Right hindlimb (tissue), 1 donor: ENCODE measurements around the gene ZNF366.
A peak's percentile ranks its signal among the peaks of the same experiment; 100 is the strongest.

Experiments used
- DNase-seq: peaks from one replicate; pipeline ENCODE4 v3.0.0-alpha.2; 2018

ZNF366 gene

DNA sequence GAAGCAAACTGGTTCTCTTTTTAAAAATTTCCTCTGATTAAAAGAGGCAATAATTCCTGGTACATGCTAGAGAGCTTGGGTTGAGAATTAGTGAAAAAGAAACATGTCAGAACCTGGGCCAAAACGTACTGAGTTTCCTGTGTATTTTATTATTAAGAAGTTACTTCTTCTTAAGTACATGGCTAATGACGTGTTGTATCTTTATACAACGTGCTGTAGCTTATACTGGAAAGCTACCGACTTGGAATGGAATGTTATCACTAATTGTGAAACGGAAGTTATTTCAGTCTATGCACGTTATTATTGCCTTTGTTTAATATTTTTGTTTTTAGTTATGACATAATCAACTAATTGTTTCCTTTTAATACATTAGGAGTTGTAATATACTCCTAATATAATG is 43.1 kb downstream of the ZNF366 start:
- no peak for DNase-seq

- DNase-seq = no peak
These were observed 43.7 kb downstream of the ZNF366 start for GRCh38 chr5:72463449-72464052.

DNA sequence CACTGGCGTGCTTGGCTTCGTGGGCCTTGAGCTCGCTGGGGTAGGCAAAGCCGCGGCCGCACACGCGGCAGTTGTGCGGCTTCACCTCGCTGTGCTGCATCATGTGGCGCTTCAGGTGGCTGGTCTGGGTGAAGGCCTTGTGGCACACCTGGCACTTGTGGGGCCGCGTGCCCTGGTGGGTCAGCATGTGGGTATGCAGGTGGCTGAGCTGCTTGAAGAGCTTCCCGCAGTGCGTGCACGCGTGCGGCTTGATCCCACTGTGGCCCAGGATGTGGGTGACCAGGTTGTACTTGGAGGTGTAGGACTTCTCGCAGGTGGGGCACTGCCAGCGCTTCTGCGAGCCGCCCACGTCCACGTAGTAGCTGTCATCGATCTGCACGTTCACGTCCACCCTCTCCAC is 46.8 kb downstream of the ZNF366 start:
- DNase-seq = no peak

DNA sequence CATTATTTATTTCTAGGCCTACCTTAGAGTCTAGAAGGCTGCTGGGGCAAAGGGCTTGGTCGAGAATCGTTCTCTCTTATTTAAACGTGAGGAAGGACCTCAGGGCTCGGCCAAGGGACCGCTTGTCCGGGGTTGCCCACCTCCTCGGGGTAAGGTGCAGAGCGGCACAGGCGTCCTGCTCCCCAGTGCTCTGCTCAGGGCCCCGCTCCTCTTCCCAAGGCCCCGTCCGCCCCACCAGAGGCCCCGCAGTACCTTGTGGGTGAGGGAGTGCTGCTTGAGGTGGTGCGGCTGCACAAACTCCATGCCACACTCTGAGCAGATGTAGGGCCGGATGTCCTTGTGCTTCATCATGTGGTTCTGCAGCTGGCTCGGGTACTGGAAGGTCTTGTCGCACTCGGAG is 47.3 kb downstream of the ZNF366 start:
- DNase-seq = no peak

- DNase-seq = no peak
These were observed 48.0 kb downstream of the ZNF366 start for GRCh38 chr5:72459089-72459661.

DNA sequence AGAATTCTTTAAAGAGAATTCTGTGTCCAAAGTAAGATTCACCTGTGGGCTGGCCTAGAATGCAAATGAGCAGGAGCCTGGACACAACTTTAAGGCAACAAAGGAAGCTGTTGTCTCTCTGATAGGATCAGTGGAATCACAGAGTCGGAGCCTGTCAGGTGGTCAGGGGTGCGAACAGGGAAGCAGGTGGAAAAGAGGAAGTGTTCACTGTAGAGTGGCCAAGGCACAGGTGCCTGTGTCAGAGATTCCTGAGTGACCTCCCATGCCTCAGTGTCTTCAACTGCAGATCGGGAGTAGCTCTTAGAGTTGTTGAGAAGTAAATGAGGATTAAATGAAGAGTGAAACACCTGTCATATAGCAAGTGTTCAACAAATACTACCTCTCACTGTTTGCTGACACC is 48.8 kb downstream of the ZNF366 start:
- DNase-seq = no peak

DNA sequence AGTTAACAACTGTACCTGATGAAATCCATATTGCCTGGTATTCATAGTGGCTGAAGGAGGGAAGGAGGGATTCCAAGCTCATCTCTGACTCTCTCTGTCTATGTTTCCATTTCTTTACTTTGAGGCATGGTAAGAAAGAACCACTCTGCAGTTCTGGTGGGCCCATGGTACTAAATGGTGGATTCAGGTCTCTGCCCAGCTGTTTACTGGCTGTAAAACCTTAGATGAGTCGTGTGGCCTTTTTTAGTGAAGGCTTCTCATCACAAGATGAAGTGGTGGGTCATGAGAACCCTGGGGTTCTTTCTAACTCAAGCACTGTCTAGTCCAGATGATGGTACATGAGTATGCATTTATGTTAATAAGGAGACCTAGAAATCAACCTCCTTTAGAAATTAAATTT is 49.7 kb downstream of the ZNF366 start:
- DNase-seq = no peak

- no peak for DNase-seq
These were observed 50.7 kb downstream of the ZNF366 start for GRCh38 chr5:72456391-72457074.

GRCh38 chr5:72455476-72455875 is 51.7 kb downstream of the ZNF366 start:
- no peak for DNase-seq

DNA sequence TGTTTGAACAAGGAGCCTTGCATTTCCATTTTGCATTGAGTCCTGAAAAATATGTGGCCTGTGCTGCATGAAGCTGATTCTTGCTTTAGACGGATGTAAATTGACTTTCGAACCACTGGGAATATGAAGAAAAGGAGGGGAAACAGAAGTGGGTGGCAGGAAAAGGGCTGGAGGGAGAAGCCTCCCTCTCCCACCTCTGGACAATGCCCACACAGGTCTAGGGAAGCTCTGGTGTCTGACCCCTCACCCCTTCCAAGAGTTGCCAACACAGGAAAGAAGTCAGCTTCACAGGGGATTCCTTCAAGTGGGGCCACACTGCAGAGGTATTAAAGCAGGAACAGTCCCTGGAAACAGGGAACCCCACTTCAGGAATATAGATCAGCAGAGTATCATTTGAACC is 52.2 kb downstream of the ZNF366 start:
- DNase-seq = no peak

- DNase-seq = peak; percentile 62
These were observed 53.9 kb downstream of the ZNF366 start for GRCh38 chr5:72453246-72453775.

DNA sequence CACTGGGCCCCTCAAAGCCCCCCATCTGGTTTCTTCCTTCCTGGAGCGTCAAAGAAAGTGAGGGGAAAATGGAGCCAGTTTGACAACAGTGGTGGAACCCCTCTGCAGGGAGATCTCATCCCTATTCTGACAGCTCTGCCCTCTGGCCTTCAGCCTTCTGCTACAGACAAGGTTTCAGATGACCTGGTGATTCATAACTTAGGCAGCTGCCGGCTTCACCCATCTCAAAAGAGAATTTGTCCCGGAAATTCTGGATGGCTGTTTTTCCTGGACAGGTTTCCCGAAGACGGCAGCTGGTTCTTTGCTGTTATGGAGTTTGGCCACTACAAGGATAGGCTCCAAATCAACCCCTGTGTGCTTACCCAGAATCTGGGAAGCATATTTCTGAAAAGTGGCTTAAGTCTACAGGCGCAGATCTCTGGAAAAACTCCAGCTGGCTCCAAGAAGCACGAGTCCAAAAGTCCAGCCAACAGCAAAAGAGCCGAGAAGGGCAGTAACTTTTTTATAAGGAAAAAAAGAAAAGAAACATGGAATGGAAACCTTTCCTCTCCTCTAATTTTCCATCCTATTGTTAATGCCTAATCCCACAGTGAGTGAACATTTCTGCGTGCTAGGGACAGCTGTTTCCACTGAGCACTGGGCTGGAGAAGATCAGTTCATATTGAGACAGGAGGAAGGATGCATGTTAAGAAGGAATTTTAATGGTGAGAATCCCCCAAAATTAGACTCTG is 54.5 kb downstream of the ZNF366 start:
- DNase-seq = peak; percentile 94

DNA sequence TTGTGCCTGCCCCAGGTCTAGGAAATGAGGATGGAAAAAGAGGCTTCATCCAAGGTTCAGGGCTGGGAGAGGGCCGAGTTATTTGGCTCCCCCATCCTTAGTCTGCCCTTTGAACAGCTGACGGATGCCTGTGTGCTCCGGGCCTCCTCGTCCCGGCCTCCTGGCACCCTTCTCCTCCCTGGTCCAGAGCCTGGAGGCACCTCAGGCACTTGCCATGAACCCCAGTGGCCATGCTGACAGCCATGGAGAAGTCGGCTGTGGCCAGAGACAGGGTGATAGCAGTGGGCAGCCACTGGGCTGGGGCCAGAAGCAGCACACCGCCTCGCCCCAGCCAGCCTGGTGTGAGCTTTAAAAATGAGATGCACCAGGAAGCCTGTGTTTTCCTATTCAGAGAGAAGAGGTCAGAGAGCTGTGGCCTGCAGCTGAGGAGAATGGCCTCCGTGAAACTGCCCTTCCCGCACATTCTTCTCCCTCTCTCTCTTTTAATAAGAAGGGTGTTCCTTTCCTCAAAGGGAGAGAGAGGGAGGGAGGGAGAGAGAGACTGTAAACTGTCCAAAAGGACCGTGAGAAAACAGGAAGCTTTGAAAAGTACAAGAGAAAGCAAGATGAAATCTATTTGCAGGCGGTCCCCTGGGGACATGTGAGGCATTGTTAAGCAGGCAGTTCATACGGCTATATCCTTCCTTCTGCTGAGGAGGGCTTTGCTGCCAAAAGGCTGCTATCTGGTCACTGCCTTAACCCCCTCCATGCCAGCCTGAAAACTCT is 55.3 kb downstream of the ZNF366 start:
- DNase-seq = peak; percentile 93

- DNase-seq = no peak
These were observed 58.8 kb downstream of the ZNF366 start for GRCh38 chr5:72448368-72448767.

DNA sequence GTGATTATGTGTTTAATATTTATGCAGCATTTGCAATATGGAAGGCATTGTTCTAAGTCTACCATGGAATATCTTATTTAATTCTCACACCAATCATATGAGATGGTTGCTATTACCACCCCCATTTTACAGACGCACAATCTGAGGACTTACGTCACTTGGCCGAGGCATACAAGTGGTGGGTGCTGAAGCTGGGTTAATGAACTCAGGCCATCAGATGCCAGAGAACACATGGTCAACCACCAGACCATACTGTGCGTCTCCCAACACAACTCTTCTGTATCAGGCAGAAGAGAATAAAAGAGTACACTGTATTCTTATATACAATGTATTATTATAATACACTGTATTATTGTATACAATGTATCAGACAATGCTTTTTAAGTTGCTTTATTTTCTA is 59.5 kb downstream of the ZNF366 start:
- DNase-seq = no peak

GRCh38 chr5:72445969-72446368 is 61.2 kb downstream of the ZNF366 start:
- no peak for DNase-seq

DNA sequence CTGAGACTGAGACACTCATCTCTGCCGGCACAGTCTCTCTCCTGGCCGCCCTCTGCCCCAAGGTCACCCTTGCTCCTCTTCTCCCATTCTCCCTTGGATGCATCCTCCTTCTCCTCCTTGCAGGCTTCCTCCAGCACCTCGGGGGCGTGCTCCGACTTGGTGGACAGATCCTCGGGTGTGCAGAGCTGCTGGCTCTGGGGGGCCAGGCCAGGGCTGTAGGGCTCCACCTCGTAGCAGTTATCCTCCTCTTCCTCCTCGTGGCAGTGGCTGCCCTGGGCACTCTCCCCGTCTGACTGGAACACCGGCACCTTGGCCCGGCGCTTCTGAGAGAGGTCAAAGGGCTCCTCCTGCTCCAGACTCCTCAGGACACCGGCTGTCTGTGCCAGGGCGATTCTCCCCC is 63.3 kb downstream of the ZNF366 start:
- DNase-seq = no peak

GRCh38 chr5:72441862-72442540 is 65.2 kb downstream of the ZNF366 start:
- no peak for DNase-seq

DNA sequence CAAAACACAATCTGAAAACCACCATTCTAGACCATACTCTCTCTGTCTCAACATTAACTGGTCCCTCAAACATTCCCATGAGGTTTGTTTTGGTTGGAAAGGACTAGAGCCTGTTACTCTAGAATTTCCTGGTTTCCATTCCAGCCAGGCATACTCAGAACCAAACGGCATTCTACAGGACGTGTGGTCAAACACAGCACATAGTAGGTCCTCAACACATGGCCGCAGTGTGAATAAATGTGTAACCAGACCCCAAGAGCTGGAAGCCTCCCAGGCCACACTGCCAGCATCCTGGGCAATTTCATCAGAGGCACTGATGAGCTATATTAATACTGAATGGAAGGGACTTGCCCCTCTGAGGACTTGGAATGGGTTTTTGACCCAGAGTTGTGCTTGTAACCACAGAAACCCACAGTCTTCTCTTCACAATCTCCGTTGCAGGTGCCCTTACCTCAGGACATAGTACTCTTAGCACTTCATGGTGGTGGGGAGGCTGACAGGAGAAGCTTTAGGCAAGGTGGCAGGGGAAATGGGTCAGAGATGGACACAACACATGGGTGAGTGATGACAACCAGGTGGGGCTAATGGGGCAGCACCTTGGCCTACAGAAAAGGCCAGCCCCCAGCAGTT is 66.0 kb downstream of the ZNF366 start:
- DNase-seq = no peak

DNA sequence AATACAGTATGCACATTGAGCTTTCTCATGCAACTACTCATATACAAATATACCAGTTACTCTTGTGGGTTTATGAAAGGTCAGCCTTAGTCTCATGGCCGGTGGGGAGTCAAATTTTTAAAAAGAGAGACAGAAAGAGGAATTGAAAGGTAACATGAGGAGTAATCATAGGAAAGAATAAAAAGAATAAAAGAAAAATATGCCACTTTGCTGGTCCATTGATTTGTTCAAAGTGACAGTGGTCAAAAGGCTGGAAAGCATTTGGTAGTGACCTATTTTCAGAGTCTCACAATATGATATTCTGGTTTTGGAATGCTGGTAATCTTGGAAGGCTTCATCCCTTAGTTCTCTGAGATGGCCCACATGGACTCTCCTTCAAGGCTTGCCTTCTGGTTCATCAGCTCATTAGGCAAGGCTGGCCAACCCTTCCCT is 67.0 kb downstream of the ZNF366 start:
- no peak for DNase-seq

- DNase-seq = no peak
These were observed 68.0 kb downstream of the ZNF366 start for GRCh38 chr5:72439192-72439591.

DNA sequence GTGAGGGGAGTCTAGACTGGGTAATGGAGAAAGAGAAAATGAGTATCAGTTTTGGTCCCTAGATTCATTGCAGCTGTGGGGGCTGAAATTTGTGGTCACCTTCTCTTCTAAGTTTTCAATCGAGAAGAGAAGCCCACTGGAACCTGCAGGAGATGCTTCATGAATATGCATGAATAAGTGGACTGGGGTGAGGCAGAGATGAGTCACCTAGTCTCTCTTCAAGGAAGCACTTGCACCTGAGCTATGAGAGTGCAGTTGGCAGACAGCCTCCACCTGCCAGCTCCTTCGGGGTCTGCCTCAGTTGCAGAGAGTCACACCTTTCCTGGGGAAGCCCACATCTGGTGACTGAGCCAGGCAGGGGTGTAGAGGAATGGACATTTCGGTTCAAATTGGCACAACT is 69.1 kb downstream of the ZNF366 start:
- DNase-seq = no peak
